Testis (tissue), 2 donors: ENCODE measurements around the gene VIPAS39.

ENCODE experiments used
- POLR2A ChIP-seq: fragments of 450-650 bp; IDR thresholded peaks from one replicate; pipeline ENCODE4 v1.6.1; 2017; ENCODE audit warnings: antibody characterized with exemption, mild to moderate bottlenecking, moderate library complexity
- TF ChIP-seq, protein P1 (sequence below), 3 experiments: fragments of 450-650 bp in 2 of 3; fragments of 200-600 bp in 1 of 3; sonication (generic) in 1 of 3; IDR thresholded peaks; one replicate each; pipeline ENCODE4 v1.5.1; 2016 to 2019; ENCODE audit warnings: antibody characterized with exemption in 3 of 3, mild to moderate bottlenecking in 2 of 3, moderate library complexity in 1 of 3

DNA sequence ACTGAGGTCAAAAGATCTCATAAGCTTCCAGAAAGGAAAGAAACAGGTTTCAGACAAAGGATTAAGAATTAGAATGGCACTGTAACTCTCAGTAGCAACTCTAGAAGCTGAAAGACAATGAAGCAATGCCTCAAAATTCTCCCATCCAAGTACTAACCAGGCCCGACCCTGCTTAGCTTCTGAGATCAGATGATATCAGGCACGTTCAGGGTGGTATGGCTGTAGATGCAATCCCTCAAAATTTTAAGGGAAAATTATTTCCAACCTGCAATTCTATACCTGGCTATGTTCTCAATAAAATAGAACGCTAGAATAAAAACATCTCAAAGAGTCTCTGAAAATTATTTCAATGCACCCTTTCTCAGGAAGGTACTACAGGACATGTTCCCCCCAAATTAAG is 53.6 kb downstream of the VIPAS39 start:
- TF ChIP-seq, protein P1, sequence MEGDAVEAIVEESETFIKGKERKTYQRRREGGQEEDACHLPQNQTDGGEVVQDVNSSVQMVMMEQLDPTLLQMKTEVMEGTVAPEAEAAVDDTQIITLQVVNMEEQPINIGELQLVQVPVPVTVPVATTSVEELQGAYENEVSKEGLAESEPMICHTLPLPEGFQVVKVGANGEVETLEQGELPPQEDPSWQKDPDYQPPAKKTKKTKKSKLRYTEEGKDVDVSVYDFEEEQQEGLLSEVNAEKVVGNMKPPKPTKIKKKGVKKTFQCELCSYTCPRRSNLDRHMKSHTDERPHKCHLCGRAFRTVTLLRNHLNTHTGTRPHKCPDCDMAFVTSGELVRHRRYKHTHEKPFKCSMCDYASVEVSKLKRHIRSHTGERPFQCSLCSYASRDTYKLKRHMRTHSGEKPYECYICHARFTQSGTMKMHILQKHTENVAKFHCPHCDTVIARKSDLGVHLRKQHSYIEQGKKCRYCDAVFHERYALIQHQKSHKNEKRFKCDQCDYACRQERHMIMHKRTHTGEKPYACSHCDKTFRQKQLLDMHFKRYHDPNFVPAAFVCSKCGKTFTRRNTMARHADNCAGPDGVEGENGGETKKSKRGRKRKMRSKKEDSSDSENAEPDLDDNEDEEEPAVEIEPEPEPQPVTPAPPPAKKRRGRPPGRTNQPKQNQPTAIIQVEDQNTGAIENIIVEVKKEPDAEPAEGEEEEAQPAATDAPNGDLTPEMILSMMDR (IDR thresholded peaks at IDR 0.05), result no peak
- TF ChIP-seq POLR2A, result no peak
